ENCODE measurements around the gene SERPINA6.

GRCh38 chr14:94314890-94315289, 8.2 kb downstream of the SERPINA6 start:
- no peak for TF ChIP-seq CTCF (IDR thresholded peaks at IDR 0.05 in 2 of 3, conservative IDR thresholded peaks at IDR 0.05 in 1 of 3; ENCODE audit: borderline replicate concordance in 1 of 3, insufficient read depth in 1 of 3, low read depth in 2 of 3, low read length in 2 of 3)
- TF ChIP-seq CEBPB (IDR thresholded peaks at IDR 0.05; ENCODE audit: low read depth) = no peak
- no peak for TF ChIP-seq ELF1 (IDR thresholded peaks at IDR 0.05; ENCODE audit: borderline replicate concordance, low read depth)

Measured in HCT116 (cell line).